ENCODE measurements around the gene GPSM1. TPM values are rescaled to one million over a fixed set of nuclear protein-coding genes. Genes with fewer than 3 reads are reported as not detected.

Gene GPSM1
- total RNA-seq, 1 experiment from 2014 or later: 14.2 TPM

GRCh38 chr9:136366826-136367225 lies 39.5 kb downstream of the GPSM1 start (continued):
- no peak for TF ChIP-seq TP53 (CRISPR knock-in tag; IDR thresholded peaks at IDR 0.05)

GRCh38 chr9:136367296-136368145 lies 40.2 kb downstream of the GPSM1 start:
- H3K27ac Mint-ChIP-seq: peak overlapping the region; percentile 19; the same call in 1 of the 2 replicates
- ChIA-PET POLR2A (no interaction called here), CTCF (interaction anchor here (0.6 to 1.8 kb wide), 4 partner anchors 28 to 78 kb away, joined by 3 to 8 read pairs (median 6); no protein-coding TSS in a partner anchor)
- ATAC-seq: no peak
- peaks cover 4% of the 10 kb centered on the region for H3K4me1 Mint-ChIP-seq
- no peak for DNase-seq (ENCODE audit: low spot score)
- no peaks in the 10 kb centered on the region for H3K27me3 Mint-ChIP-seq (ENCODE audit: low read depth)
- H3K9me3 Mint-ChIP-seq: no peaks in the 10 kb centered on the region
- no peak overlapping the region for H3K4me3 Mint-ChIP-seq
- H3K36me3 Mint-ChIP-seq: no peaks in the 10 kb centered on the region
- 0 out of 2 replicates have a peak, but pooled peaks have one; percentile 35 for TF ChIP-seq FOXP1 (CRISPR knock-in tag; IDR thresholded peaks at IDR 0.05; ENCODE audit: borderline replicate concordance)
- no peak for TF ChIP-seq CREB1 (CRISPR knock-in tag; IDR thresholded peaks at IDR 0.05)
- no peak for TF ChIP-seq ZMAT4 (CRISPR knock-in tag; IDR thresholded peaks at IDR 0.05)
- TF ChIP-seq AFF4 (CRISPR knock-in tag; IDR thresholded peaks at IDR 0.05; ENCODE audit: borderline replicate concordance): no peak
- TF ChIP-seq IRF1 (CRISPR knock-in tag; IDR thresholded peaks at IDR 0.05): no peak
- no peak for TF ChIP-seq CBFB (CRISPR knock-in tag; IDR thresholded peaks at IDR 0.05; ENCODE audit: low read depth)
- peak; percentile 24; the same call in 1 of the 2 replicates for TF ChIP-seq NFYB (CRISPR knock-in tag; conservative IDR thresholded peaks at IDR 0.05; ENCODE audit: low read depth)
- no peak for TF ChIP-seq ZNF121 (CRISPR knock-in tag; IDR thresholded peaks at IDR 0.05)
- no peak for TF ChIP-seq HMGA2 (CRISPR knock-in tag; IDR thresholded peaks at IDR 0.05)
- TF ChIP-seq ATF3 (CRISPR knock-in tag; conservative IDR thresholded peaks at IDR 0.05): 0 out of 2 replicates have a peak, but pooled peaks have one; percentile 61
- TF ChIP-seq MYBL2 (CRISPR knock-in tag; IDR thresholded peaks at IDR 0.05): no peak
- TF ChIP-seq JUN (CRISPR knock-in tag; IDR thresholded peaks at IDR 0.05): no peak
- TF ChIP-seq CDX4 (CRISPR knock-in tag; IDR thresholded peaks at IDR 0.05; ENCODE audit: borderline replicate concordance): no peak
- TF ChIP-seq TEAD1 (CRISPR knock-in tag; IDR thresholded peaks at IDR 0.05): no peak
- no peak for TF ChIP-seq SMAD4 (CRISPR knock-in tag; IDR thresholded peaks at IDR 0.05)
- TF ChIP-seq MLX (CRISPR knock-in tag; IDR thresholded peaks at IDR 0.05): no peak
- no peak for TF ChIP-seq ETV6 (CRISPR knock-in tag; IDR thresholded peaks at IDR 0.05)
- TF ChIP-seq CREM (CRISPR knock-in tag; IDR thresholded peaks at IDR 0.05): no peak
- no peak for TF ChIP-seq RORB (CRISPR knock-in tag; IDR thresholded peaks at IDR 0.05)
- TF ChIP-seq RELA (CRISPR knock-in tag; IDR thresholded peaks at IDR 0.05; ENCODE audit: borderline replicate concordance): no peak
- TF ChIP-seq IRF2 (CRISPR knock-in tag; IDR thresholded peaks at IDR 0.05; ENCODE audit: borderline replicate concordance, low read depth): 0 out of 2 replicates have a peak, but pooled peaks have one; percentile 21
- no peak for TF ChIP-seq PRDM15 (CRISPR knock-in tag; IDR thresholded peaks at IDR 0.05)
- TF ChIP-seq USF2 (CRISPR knock-in tag; IDR thresholded peaks at IDR 0.05): no peak
- no peak for TF ChIP-seq GABPB1 (CRISPR knock-in tag; IDR thresholded peaks at IDR 0.05)

Data from WTC11 (cell line).